HUES64 (cell line): ENCODE results near the gene RPL29.

Source experiments
- H3K27ac ChIP-seq: 2 replicates; pipeline ENCODE4 v1.7.0; 2013; ENCODE audit warnings: low read depth, low read length, inconsistent platforms
- H3K27me3 ChIP-seq: 2 replicates; pipeline ENCODE4 v1.6.1; 2013; ENCODE audit warnings: mild to moderate bottlenecking, low read length; ENCODE audit not compliant: insufficient read depth
- H3K36me3 ChIP-seq: 2 replicates; pipeline ENCODE4 v1.6.1; 2013; ENCODE audit warnings: mild to moderate bottlenecking, low read length; ENCODE audit not compliant: insufficient read depth
- H3K4me1 ChIP-seq: 2 replicates; pipeline ENCODE4 v1.6.1; 2013; ENCODE audit warnings: mild to moderate bottlenecking, low read length, moderate library complexity; ENCODE audit not compliant: insufficient read depth
- H3K4me3 ChIP-seq: 2 replicates; pipeline ENCODE4 v1.5.1; 2013; ENCODE audit warnings: mild to moderate bottlenecking, low read length, moderate library complexity
- H3K9ac ChIP-seq: 2 replicates; pipeline ENCODE4 v1.6.1; 2013; ENCODE audit warnings: mild to moderate bottlenecking, low read depth, low read length
- H3K9me3 ChIP-seq: 2 replicates; pipeline ENCODE4 v1.6.1; 2013; ENCODE audit warnings: low read depth, low read length; ENCODE audit not compliant: insufficient read depth
- WGBS: fragments of 150-250, 120-280 bp; methylation state at CpG from one replicate; pipeline ENCODE4 v1.1.7; 2013; ENCODE audit warnings: missing lambda C conversion rate; 5-methylcytosine and 5-hydroxymethylcytosine counted together

Gene RPL29

GRCh38 chr3:51948016-51948580 is 47.6 kb downstream of the RPL29 start:
- H3K9ac ChIP-seq: no peak overlapping the region
- no peaks in the 10 kb centered on the region for H3K36me3 ChIP-seq
- no peaks in the 10 kb centered on the region for H3K9me3 ChIP-seq
- no peaks in the 10 kb centered on the region for H3K4me1 ChIP-seq
- WGBS: 88% methylated on average over 10 of the region's 10 CpGs
- H3K27me3 ChIP-seq: peaks cover 27% of the 10 kb centered on the region
- H3K4me3 ChIP-seq: no peak overlapping the region
- H3K27ac ChIP-seq: no peak overlapping the region

DNA sequence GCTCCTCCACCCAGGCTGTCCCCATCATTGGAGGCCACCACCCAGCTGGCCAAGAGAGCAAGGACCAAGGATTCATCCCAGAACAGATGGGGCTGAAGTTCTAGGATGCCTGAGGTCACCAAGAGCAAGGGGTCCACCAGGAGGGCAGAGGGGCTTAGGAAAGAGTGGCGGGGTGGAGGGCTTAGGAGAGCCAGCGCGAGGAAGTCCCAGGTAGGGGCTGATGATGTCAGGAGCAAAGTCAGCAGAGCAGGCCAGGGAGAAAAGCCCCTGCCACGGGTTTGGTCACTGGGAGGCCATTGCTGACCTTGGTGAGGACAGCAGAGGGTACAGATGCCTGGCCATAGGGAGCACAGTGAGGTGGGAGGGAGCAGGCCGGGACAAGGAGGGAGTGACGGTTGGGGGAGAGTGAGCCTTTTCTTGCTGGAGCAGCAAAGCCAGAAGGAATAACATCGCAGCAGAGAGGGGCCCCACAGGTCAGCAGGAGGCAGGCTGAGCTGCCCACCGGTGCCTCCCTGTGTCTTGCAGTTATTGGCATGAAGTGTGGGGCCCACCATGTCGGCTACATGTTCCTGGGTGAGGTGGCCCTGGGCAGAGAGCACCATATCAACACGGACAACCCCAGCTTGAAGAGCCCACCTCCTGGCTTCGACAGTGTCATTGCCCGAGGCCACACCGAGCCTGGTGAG is 48.3 kb downstream of the RPL29 start:
- Histone ChIP-seq H3K9ac (no peak overlapping the region; the same call in 1 of the 2 replicates), H3K36me3 (no peaks in the 10 kb centered on the region), H3K4me1 (peaks cover 3% of the 10 kb centered on the region; the same call in 1 of the 2 replicates), H3K4me3 (no peak overlapping the region), H3K27me3 (peaks cover 25% of the 10 kb centered on the region), H3K9me3 (no peaks in the 10 kb centered on the region), H3K27ac (no peak overlapping the region)
- 75% methylated on average over 13 of the region's 13 CpGs for WGBS

DNA sequence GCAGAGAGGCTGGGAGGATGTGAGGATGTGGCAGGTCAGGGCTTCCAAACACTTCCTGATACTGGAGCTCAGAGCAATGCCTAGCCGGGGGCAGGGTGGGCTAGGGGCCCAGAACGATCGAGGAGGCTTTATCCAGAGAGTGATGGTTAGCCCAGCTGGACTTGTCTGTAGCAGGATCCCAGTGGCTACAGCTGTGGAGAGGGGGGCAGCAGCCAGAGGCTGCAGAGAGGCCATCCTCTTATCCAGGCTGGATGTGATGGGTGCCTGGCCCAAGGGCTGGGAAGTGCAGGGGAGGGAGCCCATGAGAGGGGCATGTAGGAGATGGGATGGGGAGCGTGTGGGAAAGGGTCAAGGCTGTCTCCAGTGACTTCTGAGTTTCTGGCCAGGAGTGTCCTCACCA is 48.9 kb downstream of the RPL29 start:
- no peaks in the 10 kb centered on the region for H3K36me3 ChIP-seq
- H3K4me3 ChIP-seq: no peak overlapping the region
- peaks cover 20% of the 10 kb centered on the region for H3K27me3 ChIP-seq
- WGBS: 90% methylated on average over 4 of the region's 4 CpGs
- H3K4me1 ChIP-seq: peaks cover 4% of the 10 kb centered on the region; the same call in 1 of the 2 replicates
- no peak overlapping the region for H3K9ac ChIP-seq
- no peaks in the 10 kb centered on the region for H3K9me3 ChIP-seq
- H3K27ac ChIP-seq: no peak overlapping the region

DNA sequence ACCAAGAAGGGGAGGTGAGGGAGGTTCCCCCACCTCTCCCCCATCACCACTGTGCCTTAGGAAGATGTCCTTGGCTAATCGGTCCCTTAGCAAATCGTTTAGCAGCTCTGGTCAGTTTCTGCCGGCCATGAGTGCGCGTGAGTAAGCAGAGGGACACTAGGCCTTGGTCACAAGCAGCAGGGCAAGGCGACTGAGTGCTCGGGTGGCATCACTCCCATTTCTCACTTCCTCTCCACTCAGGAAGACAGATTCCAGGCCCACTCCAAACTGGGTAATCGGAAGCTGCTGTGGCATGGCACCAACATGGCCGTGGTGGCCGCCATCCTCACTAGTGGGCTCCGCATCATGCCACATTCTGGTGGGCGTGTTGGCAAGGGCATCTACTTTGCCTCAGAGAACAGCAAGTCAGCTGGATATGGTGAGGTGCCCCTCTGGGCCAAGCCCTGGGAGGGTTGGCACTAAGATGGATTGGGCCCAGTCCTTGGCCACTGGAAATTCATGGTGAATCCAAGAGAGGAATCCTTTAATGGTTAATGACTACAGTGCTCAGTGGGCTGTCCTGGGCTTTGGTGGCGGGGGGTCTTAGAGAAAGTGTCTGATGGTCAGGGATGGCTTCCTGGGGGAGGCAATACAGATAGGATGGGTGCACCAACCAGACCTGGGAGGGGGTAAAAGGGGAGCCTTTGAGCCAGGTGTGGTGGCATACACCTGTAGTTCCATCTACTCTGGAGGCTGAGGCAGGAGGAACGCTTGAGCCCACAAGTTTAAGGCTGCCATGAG is 49.6 kb downstream of the RPL29 start:
- Histone ChIP-seq H3K9ac (no peak overlapping the region), H3K36me3 (no peaks in the 10 kb centered on the region), H3K4me3 (no peak overlapping the region), H3K27me3 (peaks cover 15% of the 10 kb centered on the region), H3K4me1 (peaks cover 4% of the 10 kb centered on the region; the same call in 1 of the 2 replicates), H3K27ac (no peak overlapping the region), H3K9me3 (no peaks in the 10 kb centered on the region)
- 94% methylated on average over 14 of the region's 14 CpGs for WGBS

DNA sequence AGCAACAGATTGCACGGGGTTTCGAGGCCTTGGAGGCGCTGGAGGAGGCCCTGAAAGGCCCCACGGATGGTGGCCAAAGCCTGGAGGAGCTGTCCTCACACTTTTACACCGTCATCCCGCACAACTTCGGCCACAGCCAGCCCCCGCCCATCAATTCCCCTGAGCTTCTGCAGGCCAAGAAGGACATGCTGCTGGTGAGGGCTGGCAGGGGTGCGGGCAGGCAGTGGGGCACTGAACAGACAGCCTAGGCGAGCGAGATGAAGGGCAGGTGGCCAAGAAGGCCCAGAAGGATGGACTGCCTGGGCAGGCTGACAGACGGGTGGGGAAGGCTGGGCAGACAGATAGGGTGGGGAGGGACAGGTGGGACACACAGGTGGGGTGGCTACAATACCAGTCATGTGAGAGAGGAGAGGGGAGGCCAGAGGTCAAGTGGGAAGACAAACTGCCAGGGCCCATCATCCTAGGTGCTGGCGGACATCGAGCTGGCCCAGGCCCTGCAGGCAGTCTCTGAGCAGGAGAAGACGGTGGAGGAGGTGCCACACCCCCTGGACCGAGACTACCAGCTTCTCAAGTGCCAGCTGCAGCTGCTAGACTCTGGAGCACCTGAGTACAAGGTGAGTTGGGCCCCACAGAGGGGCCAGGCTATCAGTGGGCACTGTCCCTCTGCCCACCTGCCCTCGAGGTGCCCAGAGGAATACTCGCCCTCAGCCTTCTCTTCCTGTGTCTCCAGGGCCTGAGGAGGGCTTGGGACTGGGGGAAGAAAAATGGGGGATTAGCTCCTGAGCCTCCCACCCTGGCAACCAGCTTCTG is 50.5 kb downstream of the RPL29 start:
- Histone ChIP-seq H3K27me3 (peaks cover 6% of the 10 kb centered on the region), H3K27ac (no peak overlapping the region), H3K4me1 (peaks cover 4% of the 10 kb centered on the region; the same call in 1 of the 2 replicates), H3K9me3 (no peaks in the 10 kb centered on the region), H3K9ac (no peak overlapping the region), H3K4me3 (no peak overlapping the region), H3K36me3 (no peaks in the 10 kb centered on the region)
- WGBS: 90% methylated on average over 18 of the region's 18 CpGs

DNA sequence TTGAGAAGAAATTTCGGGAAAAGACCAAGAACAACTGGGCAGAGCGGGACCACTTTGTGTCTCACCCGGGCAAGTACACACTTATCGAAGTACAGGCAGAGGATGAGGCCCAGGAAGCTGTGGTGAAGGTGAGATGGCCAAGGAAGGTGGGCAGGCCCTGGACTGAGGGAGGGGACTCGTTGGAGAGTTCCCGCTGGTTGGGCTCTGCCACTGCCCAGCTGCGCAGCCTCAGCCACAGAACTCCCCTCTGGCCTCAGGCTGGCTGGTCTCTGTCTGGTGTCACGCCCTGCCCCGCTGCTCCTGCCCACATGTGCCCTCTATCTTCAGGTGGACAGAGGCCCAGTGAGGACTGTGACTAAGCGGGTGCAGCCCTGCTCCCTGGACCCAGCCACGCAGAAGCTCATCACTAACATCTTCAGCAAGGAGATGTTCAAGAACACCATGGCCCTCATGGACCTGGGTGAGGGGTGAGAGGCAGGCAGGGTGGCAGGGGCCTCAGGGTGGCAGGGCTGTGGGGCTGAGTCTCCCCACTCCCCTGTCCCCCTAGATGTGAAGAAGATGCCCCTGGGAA is 51.2 kb downstream of the RPL29 start:
- Histone ChIP-seq H3K27ac (no peak overlapping the region), H3K9me3 (no peaks in the 10 kb centered on the region), H3K27me3 (no peaks in the 10 kb centered on the region; the same call in 1 of the 2 replicates), H3K4me3 (no peak overlapping the region), H3K36me3 (peaks cover 3% of the 10 kb centered on the region), H3K4me1 (peaks cover 4% of the 10 kb centered on the region; the same call in 1 of the 2 replicates), H3K9ac (no peak overlapping the region)
- 90% methylated on average over 11 of the region's 11 CpGs for WGBS
